K562 (cell line): ENCODE results near the gene KCNJ9. TPM values are rescaled to one million over a fixed set of nuclear protein-coding genes. Genes with fewer than 3 reads are reported as not detected.

Source experiments
- ATAC-seq: fragments of 200-7000 bp; cut with Tn5 transposase; 3 replicates; pipeline ENCODE4 v1.9.1; 2020; ENCODE audit warnings: moderate library complexity
- BruUV-seq: library from RNA; stranded (reverse); fragments of 400-500 nt; replicated peaks from 2 replicates; lab custom pipeline; 2021; lab: Mats Ljungman, UMichigan
- CTCF ChIA-PET: fragments of 300-600 bp; formaldehyde crosslinking; extraction: SDS; loops from one replicate; lab custom pipeline; 2021; ENCODE audit warnings: low intra/inter-chr PET ratio; lab: Yijun Ruan, JAX
- POLR2A ChIA-PET: fragments of 300-600, 350-650 bp; sonication (Branson Sonifier 250); formaldehyde crosslinking; extraction: SDS; loops from one replicate; lab custom pipeline; 2021; ENCODE audit warnings: antibody characterized with exemption, inconsistent platforms; lab: Yijun Ruan, JAX
- DNase-seq, 4 experiments: peaks; one replicate each; pipeline versions ENCODE4 v3.0.0 to v3.0.0-alpha.2; 2011 to 2018; ENCODE audit warnings: low spot score in 3 of 4, mixed read lengths in 3 of 4; ENCODE audit errors: extremely low read depth in 1 of 4
- FAIRE-seq: peaks from 2 replicates; lab custom pipeline; 2011; peaks lifted over from hg19 to GRCh38; lab: Jason Lieb, UNC
- H2AFZ ChIP-seq: 2 replicates; pipeline ENCODE4 v1.6.0; 2011; ENCODE audit warnings: low read depth, low read length, control low read depth, inconsistent platforms
- H3K27ac ChIP-seq: fragments of 200-600 bp; 3 replicates; pipeline ENCODE4 v1.8.0; 2011; ENCODE audit warnings: low read depth, mild to moderate bottlenecking, control low read depth, inconsistent platforms, low read length, moderate library complexity, mixed read lengths; ENCODE audit errors: extremely low read depth
- H3K27me3 ChIP-seq, 2 experiments: fragments of 300-600 bp in 1 of 2; 2 replicates in 1 of 2; 3 replicates in 1 of 2; pipeline versions ENCODE4 v1.6.0 to v1.8.0; 2011; ENCODE audit warnings: inconsistent platforms in 2 of 2, low read length in 2 of 2, mild to moderate bottlenecking in 1 of 2, mixed read lengths in 1 of 2, moderate library complexity in 1 of 2; ENCODE audit not compliant: control insufficient read depth in 2 of 2, insufficient read depth in 2 of 2
- H3K36me3 ChIP-seq: fragments of 300-600 bp; 3 replicates; pipeline ENCODE4 v1.8.0; 2011; ENCODE audit warnings: mild to moderate bottlenecking, low read length, inconsistent platforms; ENCODE audit not compliant: control insufficient read depth, insufficient read depth
- H3K4me1 ChIP-seq, 2 experiments: fragments of 200-600 bp in 1 of 2; replicated peaks in 1 of 2; 2 replicates in 1 of 2; 3 replicates in 1 of 2; pipeline versions ENCODE4 v1.5.1 to v1.8.0; 2011; ENCODE audit warnings: inconsistent platforms in 2 of 2, low read length in 2 of 2, mild to moderate bottlenecking in 1 of 2, mixed read lengths in 1 of 2, moderate library complexity in 1 of 2; ENCODE audit not compliant: control insufficient read depth in 2 of 2, insufficient read depth in 2 of 2
- H3K4me2 ChIP-seq: 2 replicates; pipeline ENCODE4 v1.6.1; 2011; ENCODE audit warnings: low read length, control low read depth, inconsistent platforms, mixed read lengths; ENCODE audit not compliant: insufficient read depth
- H3K4me3 ChIP-seq: fragments of 200-600 bp; sonication (generic), shearing (Covaris generic); 2 replicates; pipeline ENCODE4 v1.5.1; 2016; ENCODE audit warnings: control low read depth, inconsistent platforms
- H3K79me2 ChIP-seq: fragments of 200-600 bp; 3 replicates; pipeline ENCODE4 v1.8.0; 2011; ENCODE audit warnings: low read length, inconsistent platforms; ENCODE audit not compliant: control insufficient read depth, insufficient read depth
- H3K9ac ChIP-seq, 2 experiments: 2 replicates each; pipeline versions ENCODE4 v1.6.0 to v1.6.1; 2011; ENCODE audit warnings: low read depth in 2 of 2, low read length in 2 of 2, control low read depth in 1 of 2, inconsistent platforms in 1 of 2, mild to moderate bottlenecking in 1 of 2, mixed read lengths in 1 of 2; ENCODE audit not compliant: insufficient read depth in 1 of 2
- H3K9me1 ChIP-seq: one replicate; pipeline ENCODE4 v1.6.0; 2011; ENCODE audit warnings: inconsistent platforms, mild to moderate bottlenecking, low read length, moderate library complexity; ENCODE audit not compliant: control insufficient read depth, insufficient read depth
- H3K9me3 ChIP-seq: replicated peaks from 2 replicates; pipeline ENCODE4 v1.5.1; 2011; ENCODE audit warnings: low read depth, low read length, inconsistent platforms; ENCODE audit not compliant: control insufficient read depth, insufficient read depth
- H4K20me1 ChIP-seq: replicated peaks from 2 replicates; pipeline ENCODE4 v1.6.1; 2011; ENCODE audit warnings: low read length, inconsistent platforms, mixed read lengths; ENCODE audit not compliant: control insufficient read depth, insufficient read depth
- CHCHD3 ChIP-seq: fragments of 250-450 bp; sonication (Bioruptor Pico); IDR thresholded peaks from 2 replicates; pipeline ENCODE4 v2.1.2; 2022; ENCODE audit warnings: mild to moderate bottlenecking
- ETV6 ChIP-seq, 3 experiments: fragments of 150-350 bp in 1 of 3; sonication (generic) in 1 of 3; formaldehyde crosslinking in 1 of 3; IDR thresholded peaks; 2 replicates each; pipeline versions ENCODE4 v1.6.1 to v1.8.0; 2014 to 2022; ENCODE audit warnings: borderline replicate concordance in 2 of 3, low read depth in 2 of 3, antibody characterized with exemption in 1 of 3, low read length in 1 of 3, mild to moderate bottlenecking in 1 of 3, missing genetic modification reagents in 1 of 3
- HOMEZ ChIP-seq: fragments of 250-450 bp; sonication (Bioruptor Pico); IDR thresholded peaks from 2 replicates; pipeline ENCODE4 v1.4.0; 2020; ENCODE audit warnings: mild to moderate bottlenecking, moderate library complexity
- HOXB6 ChIP-seq: fragments of 250-450 bp; sonication (Bioruptor Pico); IDR thresholded peaks from 2 replicates; pipeline ENCODE4 v1.5.1; 2022; ENCODE audit warnings: mild to moderate bottlenecking, borderline replicate concordance
- KLF10 ChIP-seq: fragments of 250-450 bp; sonication (Bioruptor Pico); IDR thresholded peaks from 2 replicates; pipeline ENCODE4 v1.6.1; 2021; ENCODE audit warnings: matching md5 sums
- NFE2 ChIP-seq: IDR thresholded peaks from 2 replicates; pipeline ENCODE4 v1.6.1; 2014; ENCODE audit warnings: antibody characterized with exemption, low read depth
- NFIC ChIP-seq: fragments of 450-650 bp; IDR thresholded peaks from 2 replicates; pipeline ENCODE4 v1.6.1; 2017; ENCODE audit warnings: mild to moderate bottlenecking, inconsistent platforms
- PPARD ChIP-seq: fragments of 250-450 bp; sonication (Bioruptor Pico); IDR thresholded peaks from 2 replicates; pipeline ENCODE4 v1.8.0; 2022; ENCODE audit warnings: inconsistent platforms, mild to moderate bottlenecking, moderate library complexity
- WGBS: fragments of 100-300 bp; shearing (Covaris generic); methylation state at CpG from one replicate; pipeline ENCODE4 v1.1.6; 2016; ENCODE audit warnings: low coverage, mixed read lengths; ENCODE audit not compliant: insufficient coverage; ENCODE audit errors: missing lambda C conversion rate; 5-methylcytosine and 5-hydroxymethylcytosine counted together
- in situ Hi-C: fragments of 300-500 bp; cut with MboI; formaldehyde crosslinking; loops from 4 replicates; pipeline ENCODE4 v1.15.0; 2018; ENCODE audit warnings: inconsistent platforms, mixed read lengths
- intact Hi-C: fragments of 100-400 bp; cut with micrococcal nuclease; formaldehyde crosslinking; loops from 2 replicates; pipeline ENCODE4 v1.14.2; 2022
- polyA plus RNA-seq, 8 experiments: library from polyadenylated mRNA; depleted of rRNA in 4 of 8; stranded (reverse) in 5 of 8; unstranded in 3 of 8; fragments of >200 nt; fragmentation: Nextera tagmentation in 2 of 8; fragmentation: Illumina TruSeq in 1 of 8; extraction: Ambion mirVana in 2 of 8; extraction: Trizol in 1 of 8; gene quantifications; 2 replicates each; pipeline versions ENCODE4 v1.2.1 to v1.2.3, GENCODE V29; 2011 to 2014; ENCODE audit warnings: inconsistent platforms in 1 of 8, missing spikeins in 1 of 8
- total RNA-seq, 7 experiments: library from RNA; depleted of rRNA in 6 of 7; stranded (reverse); fragments of >200 nt in 6 of 7; fragmentation: Illumina TruSeq in 2 of 7; extraction: Trizol in 2 of 7; gene quantifications; 2 replicates each; pipeline versions ENCODE4 v1.2.1 to v1.2.3, GENCODE V29; 2011 to 2021; ENCODE audit warnings: low replicate concordance in 1 of 7

KCNJ9 gene
- total and polyA plus RNA-seq, 9 of the 15 experiments (the other 6 are each of a cell fraction or from before 2014, with no cell fraction given) = not detected

GRCh38 chr1:160076295-160076694, 5.0 kb upstream of the KCNJ9 start:
- POLR2A ChIA-PET = no interaction called here

More at GRCh38 chr1:160076295-160076694, 5.0 kb upstream of the KCNJ9 start:
- CTCF ChIA-PET = no interaction called here
- no peak overlapping the region for H3K27ac ChIP-seq
- 0% methylated on average over 3 of the region's 3 CpGs for WGBS
- no peak overlapping the region for H3K4me3 ChIP-seq
- H4K20me1 ChIP-seq = no peaks in the 10 kb centered on the region
- H3K4me1 ChIP-seq = no peaks in the 10 kb centered on the region
- no peaks in the 10 kb centered on the region for H3K36me3 ChIP-seq
- no peaks in the 10 kb centered on the region for H3K79me2 ChIP-seq
- no TSS peak for BruUV-seq
- H3K9me1 ChIP-seq = no peaks in the 10 kb centered on the region
- FAIRE-seq (no peak), DNase-seq (no peak), ATAC-seq (no peak)
- intact Hi-C loops (no loop called here), in situ Hi-C loops (no loop called here)
- H3K27me3 ChIP-seq = peaks cover 14 to 35% of the 10 kb centered on the region in 2 experiments; a peak in 4 of 5 replicates
- no peak for TF ChIP-seq NFIC
- TF ChIP-seq CHCHD3 = no peak
- TF ChIP-seq NFE2 = no peak
- no peak for TF ChIP-seq HOXB6 (CRISPR knock-in tag)
- TF ChIP-seq PPARD = no peak
- TF ChIP-seq KLF10 (CRISPR knock-in tag) = no peak
- no peak for TF ChIP-seq HOMEZ (CRISPR knock-in tag)
- no peak for TF ChIP-seq ETV6 (IDR thresholded peaks at IDR 0.05; ENCODE audit: borderline replicate concordance in 1 of 2, low read depth in 2 of 2, low read length in 1 of 2)
- no peak for TF ChIP-seq ETV6 (CRISPR knock-in tag; IDR thresholded peaks at IDR 0.05; ENCODE audit: borderline replicate concordance)
- H2AFZ ChIP-seq = no peak overlapping the region
- H3K9ac ChIP-seq = no peak overlapping the region
- H3K9me3 ChIP-seq = no peaks in the 10 kb centered on the region
- no peak overlapping the region for H3K4me2 ChIP-seq
